Naive thymus-derived CD4-positive, alpha-beta T cell (primary cell): ENCODE data around the gene RAPGEF5. TPM values are rescaled to one million over a fixed set of nuclear protein-coding genes. Genes with fewer than 3 reads are reported as not detected.

ENCODE experiments used
- ATAC-seq: fragments of 150-1000 bp; cut with Tn5 transposase; 2 replicates; pipeline ENCODE4 v1.10.0; 2021; ENCODE audit warnings: mild to moderate bottlenecking, moderate library complexity
- CTCF ChIA-PET: fragments of 350-600 bp; sonication (Branson Sonifier 250); formaldehyde crosslinking; loops from one replicate; lab custom pipeline; 2021; ENCODE audit warnings: antibody characterized with exemption; lab: Charles Lee
- POLR2A ChIA-PET: fragments of 350-600 bp; sonication (Branson Sonifier 250); formaldehyde crosslinking; loops from one replicate; lab custom pipeline; 2021; ENCODE audit warnings: antibody characterized with exemption, inconsistent platforms; lab: Charles Lee
- DNase-seq, 9 donors: peaks; one replicate each; pipeline versions ENCODE4 v3.0.0 to v3.0.0-alpha.2; 2020 to 2022; ENCODE audit warnings: mixed read lengths in 1 of 9
- H3K27ac ChIP-seq: one replicate; pipeline ENCODE4 v1.7.0; 2013; ENCODE audit warnings: mild to moderate bottlenecking, low read depth, low read length, moderate library complexity
- H3K27me3 ChIP-seq, 2 donors: one replicate each; pipeline ENCODE4 v1.7.0; 2013; ENCODE audit warnings: low read length in 2 of 2, mild to moderate bottlenecking in 2 of 2, moderate library complexity in 2 of 2; ENCODE audit not compliant: control insufficient read depth in 2 of 2, insufficient read depth in 2 of 2
- H3K36me3 ChIP-seq, 3 experiments: 1 replicate in 2 of 3; 2 replicates in 1 of 3; pipeline ENCODE4 v1.7.0; 2013; ENCODE audit warnings: low read length in 3 of 3, mild to moderate bottlenecking in 3 of 3, moderate library complexity in 1 of 3; ENCODE audit not compliant: insufficient read depth in 3 of 3, control insufficient read depth in 2 of 3
- H3K4me1 ChIP-seq, 2 donors: one replicate each; pipeline ENCODE4 v1.7.0; 2013; ENCODE audit warnings: low read length in 2 of 2, mild to moderate bottlenecking in 2 of 2, moderate library complexity in 1 of 2; ENCODE audit not compliant: control insufficient read depth in 2 of 2, insufficient read depth in 2 of 2
- H3K4me3 ChIP-seq: 2 replicates; pipeline ENCODE4 v1.7.0; 2013; ENCODE audit warnings: mild to moderate bottlenecking, low read length
- H3K9me3 ChIP-seq, 3 experiments: 1 replicate in 2 of 3; 2 replicates in 1 of 3; pipeline ENCODE4 v1.7.0; 2013; ENCODE audit warnings: low read length in 3 of 3; ENCODE audit not compliant: control insufficient read depth in 2 of 3
- H3K27ac Mint-ChIP-seq, 9 donors: one replicate each; pipeline ENCODE4 v1.8.0; 2020 to 2022; ENCODE audit warnings: mixed read lengths in 9 of 9, mild to moderate bottlenecking in 8 of 9, moderate library complexity in 5 of 9, inconsistent platforms in 2 of 9
- H3K27me3 Mint-ChIP-seq, 5 donors: one replicate each; pipeline ENCODE4 v1.8.0; 2021 to 2022; ENCODE audit warnings: mixed read lengths in 5 of 5, mild to moderate bottlenecking in 1 of 5
- H3K36me3 Mint-ChIP-seq, 5 donors: one replicate each; pipeline ENCODE4 v1.8.0; 2020 to 2022; ENCODE audit warnings: mixed read lengths in 5 of 5, mild to moderate bottlenecking in 3 of 5, inconsistent platforms in 1 of 5
- H3K4me1 Mint-ChIP-seq, 7 donors: one replicate each; pipeline ENCODE4 v1.8.0; 2020 to 2022; ENCODE audit warnings: mixed read lengths in 7 of 7, mild to moderate bottlenecking in 3 of 7, inconsistent platforms in 1 of 7
- H3K4me3 Mint-ChIP-seq, 10 donors: one replicate each; pipeline ENCODE4 v1.8.0; 2020 to 2022; ENCODE audit warnings: mild to moderate bottlenecking in 10 of 10, mixed read lengths in 10 of 10, moderate library complexity in 6 of 10, inconsistent platforms in 2 of 10
- H3K9me3 Mint-ChIP-seq, 11 donors: one replicate each; pipeline ENCODE4 v1.8.0; 2020 to 2022; ENCODE audit warnings: mixed read lengths in 11 of 11, mild to moderate bottlenecking in 4 of 11, inconsistent platforms in 1 of 11, moderate library complexity in 1 of 11
- intact Hi-C, 2 donors: fragments of 100-400 bp; cut with micrococcal nuclease; formaldehyde crosslinking; loops; one replicate each; pipeline ENCODE4 v1.15.1; 2023
- polyA plus RNA-seq, 2 donors: library from polyadenylated mRNA; unstranded; fragments of 300-500 nt; fragmentation: Illumina TruSeq; gene quantifications; one replicate each; pipeline ENCODE4 v1.2.3, GENCODE V29; 2021
- total RNA-seq, 6 experiments: library from RNA in 5 of 6; stranded (reverse) in 5 of 6; gene quantifications; 1 replicate in 5 of 6; 2 replicates in 1 of 6; pipeline ENCODE4 v1.2.3 and lab custom pipeline; 2021 to 2026

RAPGEF5 gene
- total and polyA plus RNA-seq, 7 experiments from 2014 or later: 0.17 to 0.93 TPM; not detected in 5

GRCh38 chr7:22216832-22217475 lies 140.0 kb downstream of the RAPGEF5 start:
- intact Hi-C loops: no loop called here
- Mint-ChIP-seq H3K27me3 (peaks cover 26 to 47% (median 29%) of the 10 kb centered on the region in 5 donors), H3K9me3 (peaks cover 0 to 5% (median 2%) of the 10 kb centered on the region in 11 donors), H3K4me3 (no peak overlapping the region), H3K36me3 (no peaks in the 10 kb centered on the region), H3K27ac (no peak overlapping the region), H3K4me1 (no peaks in the 10 kb centered on the region)
- Histone ChIP-seq H3K4me1 (no peaks in the 10 kb centered on the region), H3K27me3 (no peaks in the 10 kb centered on the region), H3K4me3 (no peak overlapping the region), H3K9me3 (no peaks in the 10 kb centered on the region), H3K36me3 (no peaks in the 10 kb centered on the region), H3K27ac (no peak overlapping the region)
- DNase-seq (no peak), ATAC-seq (no peak)
- ChIA-PET CTCF (interaction anchor here (0.7 kb wide), 2 partner anchors 205 to 1552 kb away, joined by 6 to 7 read pairs; no protein-coding TSS in a partner anchor), POLR2A (no interaction called here)

- no peaks in the 10 kb centered on the region for H3K27me3 ChIP-seq
- H3K9me3 ChIP-seq: no peaks in the 10 kb centered on the region
- no peak overlapping the region for H3K4me3 ChIP-seq
- no peaks in the 10 kb centered on the region for H3K4me1 ChIP-seq
- ChIA-PET POLR2A (no interaction called here), CTCF (interaction anchor here (0.7 kb wide), 1 partner anchor 1551 kb away, joined by 6 read pairs; no protein-coding TSS in a partner anchor)
- intact Hi-C loops: no loop called here
- H3K27ac ChIP-seq: no peak overlapping the region
- peaks cover 0 to 1% (median 0%) of the 10 kb centered on the region in 11 donors for H3K9me3 Mint-ChIP-seq
- H3K27me3 Mint-ChIP-seq: peaks cover 29 to 47% (median 31%) of the 10 kb centered on the region in 5 donors
- no peaks in the 10 kb centered on the region for H3K4me1 Mint-ChIP-seq
- ATAC-seq: no peak
- H3K27ac Mint-ChIP-seq: no peak overlapping the region
- H3K4me3 Mint-ChIP-seq: no peak overlapping the region
- H3K36me3 Mint-ChIP-seq: no peaks in the 10 kb centered on the region
- no peak for DNase-seq
- no peaks in the 10 kb centered on the region for H3K36me3 ChIP-seq
Measured at GRCh38 chr7:22216309-22216708, 140.6 kb downstream of the RAPGEF5 start.

- CTCF ChIA-PET: no interaction called here
Measured at GRCh38 chr7:22214000-22214399, 143.0 kb downstream of the RAPGEF5 start.

GRCh38 chr7:22213081-22213480 lies 143.9 kb downstream of the RAPGEF5 start:
- intact Hi-C loops: no loop called here
- Histone ChIP-seq H3K27me3 (no peaks in the 10 kb centered on the region), H3K4me3 (no peak overlapping the region), H3K9me3 (no peaks in the 10 kb centered on the region), H3K27ac (no peak overlapping the region), H3K36me3 (no peaks in the 10 kb centered on the region), H3K4me1 (no peaks in the 10 kb centered on the region)
- H3K27me3 Mint-ChIP-seq: peaks cover 31 to 54% (median 34%) of the 10 kb centered on the region in 5 donors
- H3K36me3 Mint-ChIP-seq: no peaks in the 10 kb centered on the region
- POLR2A ChIA-PET: no interaction called here
- H3K9me3 Mint-ChIP-seq: peaks cover 0 to 1% (median 0%) of the 10 kb centered on the region in 11 donors
- DNase-seq: no peak
- no peaks in the 10 kb centered on the region for H3K4me1 Mint-ChIP-seq
- no peak for ATAC-seq
- CTCF ChIA-PET: no interaction called here
- no peak overlapping the region for H3K4me3 Mint-ChIP-seq
- no peak overlapping the region for H3K27ac Mint-ChIP-seq

More at GRCh38 chr7:22214000-22214399, 143.0 kb downstream of the RAPGEF5 start:
- no peak overlapping the region for H3K27ac ChIP-seq
- H3K9me3 ChIP-seq: no peaks in the 10 kb centered on the region
- intact Hi-C loops: no loop called here
- DNase-seq (no peak), ATAC-seq (no peak)
- H3K4me3 Mint-ChIP-seq: no peak overlapping the region
- POLR2A ChIA-PET: no interaction called here
- H3K4me1 Mint-ChIP-seq: no peaks in the 10 kb centered on the region
- H3K27me3 Mint-ChIP-seq: peaks cover 31 to 58% (median 34%) of the 10 kb centered on the region in 5 donors
- no peaks in the 10 kb centered on the region for H3K36me3 ChIP-seq
- H3K4me3 ChIP-seq: no peak overlapping the region
- H3K9me3 Mint-ChIP-seq: peaks cover 0 to 1% (median 0%) of the 10 kb centered on the region in 11 donors
- H3K27me3 ChIP-seq: no peaks in the 10 kb centered on the region
- H3K36me3 Mint-ChIP-seq: no peaks in the 10 kb centered on the region
- no peaks in the 10 kb centered on the region for H3K4me1 ChIP-seq
- no peak overlapping the region for H3K27ac Mint-ChIP-seq

- Histone ChIP-seq H3K4me3 (no peak overlapping the region), H3K4me1 (no peaks in the 10 kb centered on the region), H3K27ac (no peak overlapping the region), H3K36me3 (no peaks in the 10 kb centered on the region), H3K9me3 (no peaks in the 10 kb centered on the region), H3K27me3 (no peaks in the 10 kb centered on the region)
- DNase-seq (no peak), ATAC-seq (no peak)
- H3K36me3 Mint-ChIP-seq: no peaks in the 10 kb centered on the region
- H3K4me1 Mint-ChIP-seq: no peaks in the 10 kb centered on the region
- H3K27me3 Mint-ChIP-seq: peaks cover 18 to 36% (median 24%) of the 10 kb centered on the region in 5 donors
- intact Hi-C loops: no loop called here
- CTCF ChIA-PET: no interaction called here
- no peak overlapping the region for H3K27ac Mint-ChIP-seq
- no peak overlapping the region for H3K4me3 Mint-ChIP-seq
- POLR2A ChIA-PET: no interaction called here
- H3K9me3 Mint-ChIP-seq: peaks cover 0 to 1% (median 0%) of the 10 kb centered on the region in 11 donors
Measured at GRCh38 chr7:22210967-22211366, 146.0 kb downstream of the RAPGEF5 start.

GRCh38 chr7:22210355-22210754 lies 146.6 kb downstream of the RAPGEF5 start:
- Histone ChIP-seq H3K27me3 (no peaks in the 10 kb centered on the region), H3K27ac (no peak overlapping the region), H3K4me3 (no peak overlapping the region), H3K9me3 (no peaks in the 10 kb centered on the region), H3K36me3 (no peaks in the 10 kb centered on the region), H3K4me1 (no peaks in the 10 kb centered on the region)
- Mint-ChIP-seq H3K27ac (no peak overlapping the region), H3K36me3 (no peaks in the 10 kb centered on the region), H3K27me3 (peaks cover 14 to 34% (median 20%) of the 10 kb centered on the region in 5 donors), H3K4me1 (no peaks in the 10 kb centered on the region), H3K4me3 (no peak overlapping the region), H3K9me3 (peaks cover 0 to 1% (median 0%) of the 10 kb centered on the region in 11 donors)
- POLR2A ChIA-PET: no interaction called here
- CTCF ChIA-PET: no interaction called here
- ATAC-seq: no peak
- intact Hi-C loops: no loop called here
- DNase-seq: no peak

GRCh38 chr7:22208799-22209198 lies 148.2 kb downstream of the RAPGEF5 start:
- intact Hi-C loops: no loop called here
- DNase-seq: no peak
- Histone ChIP-seq H3K27me3 (no peaks in the 10 kb centered on the region), H3K9me3 (no peaks in the 10 kb centered on the region), H3K4me3 (no peak overlapping the region), H3K4me1 (no peaks in the 10 kb centered on the region), H3K36me3 (no peaks in the 10 kb centered on the region), H3K27ac (no peak overlapping the region)
- no peak overlapping the region for H3K4me3 Mint-ChIP-seq
- ChIA-PET CTCF (no interaction called here), POLR2A (no interaction called here)
- no peaks in the 10 kb centered on the region for H3K9me3 Mint-ChIP-seq
- H3K27ac Mint-ChIP-seq: no peak overlapping the region
- H3K36me3 Mint-ChIP-seq: no peaks in the 10 kb centered on the region
- no peaks in the 10 kb centered on the region for H3K4me1 Mint-ChIP-seq
- H3K27me3 Mint-ChIP-seq: peaks cover 6 to 36% (median 12%) of the 10 kb centered on the region in 5 donors
- ATAC-seq: no peak
